DMS79 treated with DMSO at 0.1 percent for 48 hours (cell line): ENCODE data around the gene IL7R.

Source experiments
- DNase-seq: peaks from one replicate; lab custom pipeline; 2025; lab: John Stamatoyannopoulos, UW

IL7R gene

DNA sequence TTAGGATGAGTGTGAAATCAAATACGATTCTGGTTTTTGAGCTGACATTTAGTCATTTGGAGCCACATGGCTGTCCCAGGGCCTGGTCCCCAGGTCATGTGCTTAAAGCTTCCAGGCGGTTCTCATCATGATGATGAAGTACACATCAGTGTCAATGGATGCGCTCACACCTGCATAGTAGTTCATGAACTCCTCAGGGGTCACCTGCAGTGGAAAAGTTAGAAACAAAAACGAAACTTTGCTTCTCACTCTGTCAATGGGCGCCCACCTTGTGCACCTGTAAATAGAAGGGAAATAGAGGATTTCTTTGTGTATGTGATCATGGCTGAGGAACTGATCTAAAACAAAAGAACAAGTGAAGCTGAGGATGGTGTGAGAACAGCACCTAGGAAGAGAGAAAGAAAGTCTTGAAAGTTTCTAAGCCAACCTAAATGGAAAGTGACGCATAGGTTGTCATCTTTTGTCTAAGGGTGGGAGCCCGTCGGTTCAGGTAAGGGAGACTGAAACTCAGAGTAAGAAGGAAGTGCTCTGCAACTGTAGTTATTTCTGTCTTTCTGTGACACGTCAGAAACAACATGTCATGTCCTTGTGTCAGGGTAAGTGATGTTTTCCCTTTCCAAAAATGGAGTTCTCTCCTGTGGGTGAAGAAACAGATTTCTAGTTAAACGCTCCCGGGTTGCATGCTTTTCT, 47.9 kb downstream of the IL7R start:
- no peak for DNase-seq

- DNase-seq = no peak
These were observed 51.5 kb downstream of the IL7R start for GRCh38 chr5:35908228-35908627.

GRCh38 chr5:35908814-35909213, 52.1 kb downstream of the IL7R start:
- no peak for DNase-seq

- no peak for DNase-seq
These were observed 62.5 kb downstream of the IL7R start for GRCh38 chr5:35919191-35919590.

DNA sequence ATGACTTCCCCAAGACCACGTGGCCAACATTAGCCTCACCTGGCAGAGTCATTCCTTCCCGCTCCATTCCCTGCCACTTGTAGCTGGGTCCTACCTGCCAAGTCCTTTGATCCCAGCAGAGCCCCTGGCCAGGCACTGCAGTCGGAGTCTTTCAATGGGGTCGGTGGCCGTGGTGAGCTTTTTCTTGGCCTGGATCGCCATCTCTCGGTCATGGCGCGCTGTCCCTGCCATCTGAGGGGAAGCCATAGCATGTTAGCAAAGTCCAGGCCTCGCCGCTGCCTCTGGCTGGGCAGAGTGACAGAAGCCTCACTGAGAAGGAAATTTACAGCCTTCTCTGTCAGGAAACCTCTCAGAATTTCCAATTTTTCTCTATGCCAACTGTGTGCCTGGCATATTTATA, 64.2 kb downstream of the IL7R start:
- no peak for DNase-seq

GRCh38 chr5:35921930-35922329, 65.2 kb downstream of the IL7R start:
- DNase-seq = no peak

- DNase-seq = no peak
These were observed 65.8 kb downstream of the IL7R start for GRCh38 chr5:35922468-35922867.

GRCh38 chr5:35924122-35924949, 67.6 kb downstream of the IL7R start:
- DNase-seq = peak; percentile 82

GRCh38 chr5:35924950-35925722, 68.4 kb downstream of the IL7R start:
- peak; percentile 63 for DNase-seq

DNA sequence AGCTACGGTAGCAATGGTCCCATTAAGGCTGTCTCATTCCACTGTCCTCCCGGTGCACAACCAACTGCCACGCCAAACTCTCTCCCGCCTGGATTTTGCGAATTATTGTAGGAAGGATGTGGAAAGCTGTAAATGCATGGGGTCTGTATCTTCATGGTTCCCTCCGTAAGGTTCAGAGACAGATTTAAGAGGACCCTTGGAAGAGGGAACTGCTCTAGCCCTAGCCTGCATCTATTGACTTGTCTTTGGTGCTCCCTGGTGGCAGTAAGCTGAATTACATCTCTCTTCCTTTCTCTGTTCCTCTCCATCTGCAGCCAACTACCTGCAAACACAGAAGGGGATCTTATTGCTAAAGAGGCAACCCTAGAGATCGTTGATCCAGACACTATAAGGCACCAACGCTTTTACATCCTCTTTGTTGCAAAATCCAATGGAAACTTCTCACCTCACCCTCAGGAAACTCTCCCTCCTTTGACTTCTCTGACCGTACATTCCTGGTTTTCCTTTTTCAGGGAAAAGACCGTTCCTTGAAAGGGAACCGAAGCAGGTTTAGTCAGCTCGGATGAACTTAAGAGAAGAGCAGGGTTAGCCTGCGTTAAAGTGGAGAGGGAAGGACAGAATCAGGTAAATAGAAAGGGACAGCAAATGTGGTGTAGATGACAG, 69.8 kb downstream of the IL7R start:
- peak; percentile 51 for DNase-seq
